Cardiac muscle cell (in vitro differentiated cells and primary cell): ENCODE results near the gene FBLN2. TPM values are rescaled to one million over a fixed set of nuclear protein-coding genes. Genes with fewer than 3 reads are reported as not detected.

Experiments
- DNase-seq, 2 donors: peaks; one replicate each; pipeline versions ENCODE4 v3.0.0 to v3.0.0-alpha.2; 2010 to 2017; ENCODE audit warnings: low read depth in 1 of 2, low spot score in 1 of 2
- H3K27ac ChIP-seq: fragments of 200-600 bp; sonication (generic); 2 replicates; pipeline ENCODE4 v1.5.1; 2016
- H3K27me3 ChIP-seq: fragments of 200-600 bp; sonication (generic); 2 replicates; pipeline ENCODE4 v1.6.0; 2016; ENCODE audit warnings: control low read depth
- H3K36me3 ChIP-seq: fragments of 200-600 bp; sonication (generic); 2 replicates; pipeline ENCODE4 v1.5.1; 2016; ENCODE audit warnings: control low read depth
- H3K4me1 ChIP-seq: fragments of 200-600 bp; sonication (generic); 2 replicates; pipeline ENCODE4 v1.8.1; 2017; ENCODE audit warnings: low read depth, mild to moderate bottlenecking, mixed run types
- H3K4me3 ChIP-seq: fragments of 200-600 bp; sonication (generic); 2 replicates; pipeline ENCODE4 v1.5.1; 2016; ENCODE audit warnings: mild to moderate bottlenecking
- H3K9me3 ChIP-seq: fragments of 200-600 bp; sonication (generic); 2 replicates; pipeline ENCODE4 v1.5.1; 2017; ENCODE audit warnings: low read depth, mild to moderate bottlenecking, control low read depth
- polyA plus RNA-seq: library from polyadenylated mRNA; unstranded; fragments of >200 nt; fragmentation: Nextera tagmentation; extraction: Ambion mirVana; gene quantifications from 2 replicates; pipeline ENCODE4 v1.2.1, GENCODE V29; 2016
- total RNA-seq: library from RNA; depleted of rRNA; stranded (reverse); fragments of >200 nt; gene quantifications from 2 replicates; pipeline ENCODE4 v1.2.3, GENCODE V29; 2016
- TF ChIP-seq, protein P1 (sequence below): IDR thresholded peaks from 2 replicates; pipeline ENCODE4 v1.5.1; 2012; ENCODE audit warnings: low read depth, mild to moderate bottlenecking, low read length

Gene FBLN2
- total and polyA plus RNA-seq, 2 experiments from 2014 or later, result 19.3 to 42.4 TPM

DNA sequence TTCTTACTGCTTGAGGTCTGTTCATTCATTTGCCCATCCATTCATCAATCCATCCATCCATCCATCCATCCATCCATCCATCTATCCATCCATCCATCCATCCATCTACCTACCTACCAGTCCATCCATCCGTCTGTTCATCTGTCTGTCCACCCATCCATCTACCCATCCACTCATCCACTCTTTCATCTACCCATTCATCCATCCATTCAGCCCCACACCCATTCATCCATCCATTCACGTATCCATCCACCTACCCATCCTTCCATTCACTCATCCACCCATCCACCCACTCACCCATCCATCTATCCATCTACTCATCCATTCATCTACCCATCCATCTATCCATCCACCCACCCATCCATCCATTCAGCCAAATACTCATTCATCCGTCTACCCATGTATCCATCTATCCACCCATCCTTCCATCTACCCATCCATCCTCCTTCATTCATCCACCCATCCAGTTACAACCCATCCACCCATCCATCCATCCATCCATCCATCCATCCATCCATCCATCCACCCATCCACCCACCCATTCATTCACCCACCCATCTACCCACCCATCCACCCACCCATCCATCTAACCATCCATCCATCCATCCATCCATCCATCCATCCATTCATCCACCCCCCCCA lies 68.3 kb downstream of the FBLN2 start:
- Histone ChIP-seq H3K4me3 (no peak overlapping the region), H3K27me3 (no peaks in the 10 kb centered on the region), H3K36me3 (no peaks in the 10 kb centered on the region), H3K4me1 (no peaks in the 10 kb centered on the region), H3K9me3 (no peaks in the 10 kb centered on the region), H3K27ac (no peak overlapping the region)
- TF ChIP-seq, protein P1, sequence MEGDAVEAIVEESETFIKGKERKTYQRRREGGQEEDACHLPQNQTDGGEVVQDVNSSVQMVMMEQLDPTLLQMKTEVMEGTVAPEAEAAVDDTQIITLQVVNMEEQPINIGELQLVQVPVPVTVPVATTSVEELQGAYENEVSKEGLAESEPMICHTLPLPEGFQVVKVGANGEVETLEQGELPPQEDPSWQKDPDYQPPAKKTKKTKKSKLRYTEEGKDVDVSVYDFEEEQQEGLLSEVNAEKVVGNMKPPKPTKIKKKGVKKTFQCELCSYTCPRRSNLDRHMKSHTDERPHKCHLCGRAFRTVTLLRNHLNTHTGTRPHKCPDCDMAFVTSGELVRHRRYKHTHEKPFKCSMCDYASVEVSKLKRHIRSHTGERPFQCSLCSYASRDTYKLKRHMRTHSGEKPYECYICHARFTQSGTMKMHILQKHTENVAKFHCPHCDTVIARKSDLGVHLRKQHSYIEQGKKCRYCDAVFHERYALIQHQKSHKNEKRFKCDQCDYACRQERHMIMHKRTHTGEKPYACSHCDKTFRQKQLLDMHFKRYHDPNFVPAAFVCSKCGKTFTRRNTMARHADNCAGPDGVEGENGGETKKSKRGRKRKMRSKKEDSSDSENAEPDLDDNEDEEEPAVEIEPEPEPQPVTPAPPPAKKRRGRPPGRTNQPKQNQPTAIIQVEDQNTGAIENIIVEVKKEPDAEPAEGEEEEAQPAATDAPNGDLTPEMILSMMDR, result no peak
- DNase-seq, result no peak

DNA sequence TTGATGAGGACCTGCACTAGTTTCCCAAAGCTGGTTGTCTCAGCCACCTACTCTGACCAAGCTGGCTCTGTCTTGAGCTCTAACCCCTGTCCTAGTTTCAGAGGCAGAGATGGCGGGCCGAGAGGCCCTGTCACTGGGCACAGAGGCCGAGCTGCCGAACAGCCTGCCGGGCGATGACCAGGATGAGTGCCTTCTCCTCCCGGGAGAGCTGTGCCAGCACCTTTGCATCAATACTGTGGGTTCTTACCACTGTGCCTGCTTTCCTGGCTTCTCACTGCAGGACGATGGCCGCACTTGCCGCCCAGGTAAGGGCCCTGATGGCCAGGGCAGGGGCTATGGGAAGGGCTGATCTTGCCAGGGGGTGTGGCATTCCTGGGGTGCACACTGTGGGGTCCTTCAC lies 69.1 kb downstream of the FBLN2 start:
- Histone ChIP-seq H3K9me3 (no peaks in the 10 kb centered on the region), H3K36me3 (no peaks in the 10 kb centered on the region), H3K4me3 (no peak overlapping the region), H3K27ac (no peak overlapping the region), H3K4me1 (peaks cover under 1% of the 10 kb centered on the region), H3K27me3 (no peaks in the 10 kb centered on the region)
- TF ChIP-seq, protein P1, result no peak
- no peak for DNase-seq

DNA sequence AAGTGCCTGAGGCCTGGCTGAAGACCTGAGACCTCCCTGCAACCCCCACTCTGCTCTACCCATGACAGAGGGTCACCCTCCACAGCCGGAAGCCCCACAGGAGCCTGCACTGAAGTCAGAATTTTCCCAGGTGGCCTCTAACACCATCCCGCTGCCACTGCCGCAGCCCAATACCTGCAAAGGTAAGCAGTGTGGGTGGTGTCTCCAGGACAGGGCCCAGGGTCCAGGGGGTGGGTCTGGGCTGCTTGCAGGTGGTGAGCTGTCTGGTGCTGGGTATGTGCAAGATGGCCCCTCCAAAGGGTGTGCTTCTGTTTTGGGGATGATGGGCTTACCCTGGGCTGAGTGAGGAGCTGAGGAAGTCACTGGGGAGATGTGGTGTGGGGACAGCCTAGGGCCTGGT lies 69.9 kb downstream of the FBLN2 start:
- TF ChIP-seq, protein P1, result no peak
- Histone ChIP-seq H3K27me3 (no peaks in the 10 kb centered on the region), H3K4me3 (no peak overlapping the region), H3K36me3 (no peaks in the 10 kb centered on the region), H3K27ac (no peak overlapping the region), H3K4me1 (peaks cover 3% of the 10 kb centered on the region), H3K9me3 (no peaks in the 10 kb centered on the region)
- no peak for DNase-seq

DNA sequence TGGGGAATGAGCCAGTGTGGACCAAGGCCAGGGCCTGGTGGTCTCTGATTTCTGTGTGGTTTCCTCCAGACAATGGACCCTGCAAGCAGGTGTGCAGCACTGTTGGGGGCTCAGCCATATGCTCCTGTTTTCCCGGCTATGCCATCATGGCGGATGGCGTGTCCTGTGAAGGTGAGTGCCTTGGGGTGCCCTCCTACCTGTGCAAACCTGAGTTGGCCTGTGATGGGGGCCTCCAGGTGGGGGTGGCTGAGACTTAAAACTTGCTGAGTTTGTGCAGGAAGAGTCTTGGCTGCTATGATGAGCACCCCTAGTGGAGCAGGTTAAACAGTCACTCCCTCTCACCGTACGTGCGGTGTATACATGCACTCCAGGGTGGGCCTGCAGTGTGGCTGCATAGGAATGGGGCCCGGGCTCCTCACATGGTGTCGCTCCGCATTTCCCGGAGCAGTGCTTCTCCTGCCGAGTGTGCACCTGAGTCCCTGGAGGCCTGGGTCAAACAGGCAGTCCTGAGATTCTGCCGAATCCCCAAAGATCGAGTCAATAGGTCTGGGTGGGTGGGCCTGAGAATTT lies 70.8 kb downstream of the FBLN2 start:
- Histone ChIP-seq H3K27me3 (no peaks in the 10 kb centered on the region), H3K36me3 (no peaks in the 10 kb centered on the region), H3K9me3 (no peaks in the 10 kb centered on the region), H3K27ac (no peak overlapping the region), H3K4me1 (peaks cover 3% of the 10 kb centered on the region), H3K4me3 (no peak overlapping the region)
- TF ChIP-seq, protein P1, result no peak
- DNase-seq, result no peak

DNA sequence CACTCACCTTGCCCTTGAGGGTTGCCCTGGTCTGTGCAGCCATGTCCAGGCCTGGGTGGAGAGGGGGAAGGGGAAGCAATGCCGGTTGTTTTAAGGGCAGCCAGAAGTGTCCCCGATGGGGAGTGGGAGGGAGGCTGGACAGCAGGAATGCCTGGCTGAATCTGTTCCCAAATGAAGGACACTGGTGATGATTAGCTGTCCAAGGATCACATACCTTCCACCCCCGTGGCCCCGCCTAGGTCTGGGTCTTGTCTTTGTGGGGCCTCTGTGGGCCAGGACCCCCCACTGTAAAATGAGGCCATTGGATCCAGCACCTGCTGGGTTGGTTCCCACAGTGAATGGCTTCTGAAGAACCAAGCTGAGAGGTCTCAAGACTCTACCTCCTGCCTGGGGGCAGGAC lies 71.4 kb downstream of the FBLN2 start:
- Histone ChIP-seq H3K4me1 (peaks cover 3% of the 10 kb centered on the region), H3K4me3 (no peak overlapping the region), H3K27me3 (no peaks in the 10 kb centered on the region), H3K27ac (no peak overlapping the region), H3K36me3 (no peaks in the 10 kb centered on the region), H3K9me3 (no peaks in the 10 kb centered on the region)
- TF ChIP-seq, protein P1, result no peak
- no peak for DNase-seq
